GM08714 (cell line): ENCODE data around the gene SLC43A2.
A peak's percentile ranks its signal among the peaks of the same experiment; 100 is the strongest.

Experiments
- H3K4me3 ChIP-seq: fragments of 200-500 bp; sonication (Bioruptor generic); 2 replicates; pipeline ENCODE4 v1.5.1; 2014; ENCODE audit warnings: mild to moderate bottlenecking, low read length, inconsistent platforms
- ZNF274 ChIP-seq: IDR thresholded peaks from 2 replicates; pipeline ENCODE4 v1.6.1; 2012; ENCODE audit warnings: mild to moderate bottlenecking, low read depth, low read length

SLC43A2 gene

GRCh38 chr17:1647802-1648171 lies 19.2 kb upstream of the SLC43A2 start:
- TF ChIP-seq ZNF274: no peak
- no peak overlapping the region for H3K4me3 ChIP-seq

- no peak for TF ChIP-seq ZNF274
- peak overlapping the region; percentile 52; the same call in 1 of the 2 replicates for H3K4me3 ChIP-seq
Observed at GRCh38 chr17:1646199-1646875, 17.7 kb upstream of the SLC43A2 start.

DNA sequence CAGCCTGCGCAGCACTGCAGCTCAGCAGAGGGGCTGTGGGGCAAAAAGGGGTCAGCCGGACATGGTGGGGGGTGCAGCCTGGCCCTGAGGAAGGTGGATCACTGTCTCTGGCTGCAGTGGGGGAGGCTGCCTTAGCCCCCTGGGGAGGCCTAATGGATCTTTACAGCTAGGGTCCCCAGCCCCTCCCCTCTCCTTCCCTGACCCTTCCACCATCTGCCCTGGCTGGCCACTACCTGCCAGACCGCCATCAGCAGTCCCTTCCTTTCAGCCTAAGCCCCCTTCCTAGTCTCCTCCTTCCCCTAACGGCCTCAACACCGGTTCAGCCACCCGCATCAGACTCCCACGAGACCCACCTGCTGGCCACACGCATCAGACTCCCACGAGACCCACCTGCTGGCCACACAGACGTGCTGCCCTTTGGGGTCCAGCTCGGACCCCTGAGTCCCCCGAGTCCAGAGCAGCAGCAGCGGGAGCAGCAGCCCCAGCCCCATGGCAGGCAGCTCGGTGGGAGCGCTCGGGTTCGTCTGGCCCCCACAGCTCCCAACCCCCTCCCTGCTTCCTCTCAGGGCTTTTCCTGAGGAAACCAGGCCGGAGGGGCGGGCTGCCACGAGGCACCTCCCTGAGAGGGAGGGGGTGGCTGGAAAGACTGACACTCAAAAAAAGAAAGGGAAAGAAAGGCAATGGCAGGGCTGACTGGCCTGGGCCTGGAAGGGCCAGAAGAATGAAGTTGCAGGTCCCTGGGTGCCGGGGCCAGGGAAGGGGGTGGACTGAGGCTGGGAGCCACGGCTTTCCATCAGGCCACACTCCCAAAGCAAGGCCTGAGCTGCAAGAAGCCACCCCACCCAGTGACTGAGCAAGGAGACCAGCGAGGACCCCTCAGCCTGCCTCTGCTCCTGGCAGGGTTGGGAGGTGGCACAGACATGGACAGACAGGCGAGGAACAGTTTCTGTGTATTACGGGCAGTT lies 16.9 kb upstream of the SLC43A2 start, which contains the start of gene SCARF1:
Gene SCARF1 (minus strand): TSS at position 526 of the 965 bp plus-strand sequence. CDS start 35 bp downstream, at position 491.
- no peak for TF ChIP-seq ZNF274
- H3K4me3 ChIP-seq: peak within 1 kb of the TSS; percentile 52; the same call in 1 of the 2 replicates

- H3K4me3 ChIP-seq: peak overlapping the region; percentile 52; the same call in 1 of the 2 replicates
- no peak for TF ChIP-seq ZNF274
Observed at GRCh38 chr17:1644493-1645206, 16.0 kb upstream of the SLC43A2 start.

DNA sequence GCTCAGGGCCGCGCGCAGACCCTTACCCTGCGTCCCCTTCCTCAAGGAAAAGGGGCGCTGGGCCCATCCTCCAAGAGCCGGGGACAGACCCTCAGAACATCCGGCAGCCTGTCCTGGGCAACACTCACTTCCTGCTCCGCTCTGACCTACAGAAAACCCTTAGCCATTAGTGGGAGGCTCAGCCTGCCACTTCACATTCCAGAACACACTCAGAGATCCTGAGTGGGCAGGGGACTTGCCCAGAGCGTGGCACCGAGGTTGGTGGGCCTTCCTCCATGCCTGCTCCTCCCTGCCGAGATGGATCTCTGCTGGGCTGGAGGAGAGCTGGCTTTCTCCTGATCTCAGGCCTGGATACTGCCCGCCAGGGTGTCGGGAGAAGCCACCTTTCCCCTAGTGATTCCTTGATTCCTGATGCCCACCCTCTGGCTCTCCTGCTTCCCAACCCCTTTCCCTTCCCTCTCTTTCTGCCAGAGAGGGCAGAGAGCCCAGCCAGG lies 15.4 kb upstream of the SLC43A2 start:
- no peak for TF ChIP-seq ZNF274
- peak overlapping the region; percentile 52; the same call in 1 of the 2 replicates for H3K4me3 ChIP-seq

- TF ChIP-seq ZNF274: no peak
Observed at GRCh38 chr17:1643293-1643998, 14.8 kb upstream of the SLC43A2 start.

GRCh38 chr17:1641065-1641403 lies 12.4 kb upstream of the SLC43A2 start:
- no peak overlapping the region for H3K4me3 ChIP-seq
- no peak for TF ChIP-seq ZNF274

More at GRCh38 chr17:1643293-1643998, 14.8 kb upstream of the SLC43A2 start:
- H3K4me3 ChIP-seq: peak overlapping the region; percentile 52; the same call in 1 of the 2 replicates

GRCh38 chr17:1640329-1641064 lies 11.9 kb upstream of the SLC43A2 start:
- no peak overlapping the region for H3K4me3 ChIP-seq
- no peak for TF ChIP-seq ZNF274

GRCh38 chr17:1639549-1640180 lies 11.0 kb upstream of the SLC43A2 start:
- H3K4me3 ChIP-seq: no peak overlapping the region
- TF ChIP-seq ZNF274: no peak

DNA sequence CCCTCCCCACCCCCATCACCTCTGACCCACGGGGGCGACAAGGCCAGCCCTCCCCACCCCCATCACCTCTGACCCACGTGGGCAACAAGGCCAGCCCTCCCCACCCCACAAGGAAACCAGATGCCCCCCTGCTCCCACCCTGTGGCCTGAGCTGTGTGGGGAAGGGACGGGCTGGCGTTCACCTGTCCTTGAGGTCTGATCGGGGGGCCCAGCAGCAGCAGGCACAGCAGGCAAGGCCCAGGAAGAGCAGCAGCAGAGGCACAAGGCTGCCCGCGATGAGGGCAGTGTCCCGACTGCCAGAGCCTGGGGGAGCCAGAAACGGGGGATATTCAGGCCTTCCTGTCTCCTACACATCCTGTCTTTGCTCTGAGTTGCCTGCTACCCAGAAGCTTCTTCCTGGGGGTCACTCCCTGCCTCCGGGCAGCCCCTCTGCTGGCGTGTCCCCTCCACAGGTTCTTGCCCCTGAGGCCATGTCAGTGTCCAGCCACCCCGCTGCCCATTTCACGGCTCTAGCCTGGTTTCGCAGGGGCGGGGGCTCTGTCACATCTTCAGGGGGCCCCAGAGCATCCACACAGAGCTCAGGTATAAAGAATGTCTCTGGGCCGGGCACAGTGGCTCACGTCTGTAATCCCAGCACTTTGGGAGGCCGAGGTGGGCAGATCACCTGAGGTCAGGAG lies 10.1 kb upstream of the SLC43A2 start:
- no peak overlapping the region for H3K4me3 ChIP-seq
- no peak for TF ChIP-seq ZNF274

GRCh38 chr17:1638171-1638590 lies 9.5 kb upstream of the SLC43A2 start:
- TF ChIP-seq ZNF274: no peak
- no peak overlapping the region for H3K4me3 ChIP-seq
